A673 (cell line): ENCODE data around the gene ZNF724.
A peak's percentile ranks its signal among the peaks of the same experiment; 100 is the strongest.

Source experiments
- CTCF ChIP-seq: fragments of 300-800, 200-600 bp; sonication (generic); conservative IDR thresholded peaks from 2 replicates; pipeline ENCODE4 v1.5.1; 2017; ENCODE audit warnings: low read depth, mild to moderate bottlenecking, antibody characterized with exemption, low read length, moderate library complexity, mixed read lengths
- EZH2 ChIP-seq: fragments of 200-600 bp; sonication (generic); IDR thresholded peaks from 2 replicates; pipeline ENCODE4 v1.6.1; 2017; ENCODE audit warnings: borderline replicate concordance, low read depth, mild to moderate bottlenecking, mixed read lengths, antibody characterized with exemption, low read length; ENCODE audit not compliant: poor library complexity, severe bottlenecking

GRCh38 chr19:23273590-23274412 lies 23.6 kb upstream of the ZNF724 start:
- TF ChIP-seq CTCF (0 out of 2 replicates have a peak, but pooled peaks have one; percentile 21), EZH2 (no peak)
